HG02759 (cell line): Measurements from ENCODE around the gene KRT38.
"Not testable (repeated sequence)": the region's sequence is repeated elsewhere in the genome, so short reads cannot be mapped to it uniquely, and the experiment has no call there.

Source experiments
- ATAC-seq: cut with Tn5 transposase; IDR thresholded peaks from one replicate; pipeline ENCODE4 v1.9.1; 2021; ENCODE audit warnings: mild to moderate bottlenecking, moderate library complexity; ENCODE audit not compliant: unreplicated experiment

KRT38 gene

DNA sequence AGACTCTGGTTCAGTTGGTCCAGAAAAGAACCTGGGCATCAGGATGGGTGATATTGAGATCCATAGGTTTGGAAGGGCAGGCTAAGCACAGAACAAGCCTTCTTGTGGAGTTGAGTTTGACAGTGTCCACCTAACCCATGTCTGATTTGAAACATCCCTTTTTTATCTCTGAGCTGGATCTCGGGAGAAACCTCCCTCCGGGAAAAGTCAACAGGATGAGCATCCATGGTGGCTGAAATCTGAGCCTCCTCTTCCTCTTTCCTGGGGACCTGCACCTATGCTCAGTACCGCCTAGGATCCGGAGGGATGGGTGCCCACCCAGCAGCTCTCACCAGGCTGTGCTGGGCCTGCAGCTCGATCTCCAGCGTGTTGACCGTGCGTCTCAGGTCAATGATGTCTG, 23.0 kb upstream of the KRT38 start:
- ATAC-seq: no peak

DNA sequence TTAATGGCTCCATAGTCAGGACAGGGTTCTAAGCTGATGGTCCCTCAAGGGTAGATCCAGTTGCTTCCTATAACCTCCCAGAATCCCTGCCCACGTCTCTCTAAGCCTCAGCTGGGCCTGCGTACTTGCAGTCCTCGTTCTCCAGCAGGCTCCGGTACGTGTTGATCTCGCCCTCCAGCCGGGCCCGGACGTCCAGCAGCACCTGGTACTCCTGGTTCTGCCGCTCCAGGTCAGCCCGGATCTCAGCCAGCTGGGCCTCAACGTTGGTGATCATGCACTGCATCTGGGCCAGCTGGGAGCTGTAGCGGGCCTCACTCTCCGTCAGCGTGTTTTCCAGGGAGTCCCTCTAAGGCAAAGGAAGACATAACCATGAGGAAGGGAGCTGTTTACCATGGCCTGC, 21.9 kb upstream of the KRT38 start:
- no peak for ATAC-seq

- no peak for ATAC-seq
Observed at GRCh38 chr17:41457676-41458075, 16.9 kb upstream of the KRT38 start.

DNA sequence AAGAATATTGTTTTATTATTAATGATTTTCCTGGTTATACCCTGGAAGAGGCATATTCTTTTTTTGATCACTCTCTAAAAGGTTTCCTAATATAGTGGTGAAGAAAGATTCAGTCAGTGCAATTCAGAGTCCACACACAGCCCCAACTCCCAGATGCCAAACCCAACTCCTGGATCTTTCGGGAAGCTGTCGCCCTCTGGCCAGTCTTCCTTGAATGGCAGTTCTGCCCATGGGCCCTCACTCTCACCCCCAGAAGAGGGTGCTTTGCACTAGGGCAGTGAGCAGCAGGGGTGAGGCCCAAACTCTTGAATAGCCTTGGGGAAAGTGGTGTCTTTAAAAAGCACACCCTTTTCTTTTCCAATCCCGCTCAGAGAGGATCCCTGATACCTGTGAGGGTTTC, 15.4 kb upstream of the KRT38 start:
- no peak for ATAC-seq

- ATAC-seq: no peak
Observed at GRCh38 chr17:41455236-41455635, 14.5 kb upstream of the KRT38 start.

DNA sequence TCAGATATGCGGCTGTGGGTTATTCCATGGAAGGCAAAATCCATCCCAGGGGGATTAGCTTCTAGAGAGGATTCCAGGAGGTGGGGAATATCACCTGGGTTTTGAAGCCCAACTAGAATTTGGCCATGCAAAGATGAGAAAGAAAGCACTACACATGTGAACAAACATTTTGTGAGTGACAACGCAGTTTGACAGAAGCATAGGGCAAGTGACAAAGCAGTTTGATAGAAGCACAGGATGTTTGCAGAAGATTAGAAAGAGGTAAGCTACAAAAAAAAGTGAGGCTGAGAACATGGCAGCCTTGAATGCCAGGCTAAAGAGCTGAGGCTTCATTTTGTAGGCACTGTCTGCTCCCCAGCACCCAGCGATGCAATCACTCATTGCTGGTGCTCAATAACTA, 12.3 kb upstream of the KRT38 start:
- ATAC-seq: no peak

- ATAC-seq: no peak
Observed at GRCh38 chr17:41452281-41452680, 11.5 kb upstream of the KRT38 start.

DNA sequence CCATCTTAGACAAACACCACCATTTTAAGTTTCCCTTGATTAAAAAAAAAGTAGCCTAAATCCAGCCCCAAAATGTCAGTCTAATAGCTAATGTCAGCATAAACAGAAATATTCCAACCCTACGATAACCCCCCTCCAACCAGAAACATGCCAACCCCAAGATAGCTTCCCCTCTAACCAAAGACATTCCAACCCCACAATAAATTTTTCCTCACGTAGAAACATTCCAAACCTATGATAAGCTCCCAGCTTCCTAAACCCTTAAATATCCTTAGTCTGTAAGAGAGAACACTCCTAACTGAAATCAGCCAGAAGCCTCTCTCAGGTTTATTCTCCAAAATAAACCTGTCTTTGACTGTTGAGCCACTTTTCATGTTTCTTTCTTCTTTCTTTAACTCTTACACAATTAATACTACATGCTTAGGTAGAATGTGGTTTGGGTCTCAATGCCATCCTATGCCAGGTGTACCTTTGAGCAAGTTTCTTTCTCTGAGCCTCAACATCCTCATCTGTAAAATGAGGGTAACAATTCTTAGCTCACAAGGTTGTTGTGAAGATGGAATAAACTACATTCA, 10.5 kb upstream of the KRT38 start:
- ATAC-seq: no peak

GRCh38 chr17:41449008-41449407, 8.2 kb upstream of the KRT38 start:
- no peak for ATAC-seq

GRCh38 chr17:41448506-41448905, 7.7 kb upstream of the KRT38 start:
- ATAC-seq: no peak

GRCh38 chr17:41446806-41447205, 6.0 kb upstream of the KRT38 start:
- no peak for ATAC-seq

DNA sequence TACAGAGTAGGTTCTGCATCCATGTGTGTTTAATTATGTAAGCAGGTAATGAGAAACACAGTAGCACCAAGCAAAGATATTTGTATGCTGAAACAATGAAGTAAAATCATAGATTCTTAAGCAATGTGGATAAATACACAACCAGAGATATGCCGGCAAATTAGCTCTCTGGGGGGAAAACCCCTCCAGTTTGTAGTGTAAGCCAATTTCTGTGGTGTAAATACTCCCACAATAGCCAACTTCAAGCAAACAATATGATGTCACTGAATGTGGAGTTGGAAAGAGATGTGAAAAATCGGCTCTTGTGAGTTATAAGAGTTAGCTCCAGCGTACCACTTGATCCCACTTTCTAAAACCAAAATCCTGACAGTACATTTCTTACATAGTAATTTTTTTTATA, 3.9 kb upstream of the KRT38 start:
- no peak for ATAC-seq

GRCh38 chr17:41444186-41444585, 3.4 kb upstream of the KRT38 start:
- no peak for ATAC-seq

DNA sequence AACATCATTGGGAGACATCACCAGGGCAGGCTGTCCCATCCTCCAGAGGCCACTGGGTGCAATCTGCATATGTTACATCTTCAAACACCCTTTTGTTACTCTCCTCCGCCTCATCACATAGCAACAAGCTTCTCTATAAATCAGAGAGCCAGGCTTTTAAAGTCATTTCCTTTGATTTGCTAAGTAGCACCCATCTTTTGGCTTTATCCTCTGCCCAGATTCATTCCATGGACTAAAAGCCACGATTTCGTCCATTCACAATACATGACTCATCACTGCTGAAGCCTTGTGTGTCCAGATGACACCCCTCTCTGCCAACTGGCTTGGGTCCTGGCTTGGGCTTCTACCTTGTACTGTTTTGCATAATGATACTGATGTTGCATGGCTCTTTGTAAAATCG, 2.0 kb upstream of the KRT38 start:
- no peak for ATAC-seq

DNA sequence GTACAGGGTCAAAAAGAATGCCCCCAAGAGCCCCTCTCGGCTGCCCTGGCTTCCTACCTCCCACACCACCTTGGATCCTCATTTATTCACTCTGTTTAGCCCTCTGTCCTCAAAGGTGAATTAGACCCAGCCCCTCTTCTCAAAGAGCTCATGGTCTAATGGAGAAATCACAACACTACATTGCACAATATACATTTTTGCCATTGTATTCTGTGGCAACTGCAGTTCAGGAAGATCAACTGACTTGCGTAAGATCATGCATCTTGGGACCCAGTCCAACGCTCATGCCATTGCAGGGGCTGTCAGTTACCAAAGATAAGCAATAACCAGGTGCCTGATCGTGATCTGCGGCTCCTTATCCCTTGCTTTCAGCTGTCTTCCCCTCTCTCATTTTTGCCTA, 1.4 kb downstream of the KRT38 start:
- no peak for ATAC-seq

DNA sequence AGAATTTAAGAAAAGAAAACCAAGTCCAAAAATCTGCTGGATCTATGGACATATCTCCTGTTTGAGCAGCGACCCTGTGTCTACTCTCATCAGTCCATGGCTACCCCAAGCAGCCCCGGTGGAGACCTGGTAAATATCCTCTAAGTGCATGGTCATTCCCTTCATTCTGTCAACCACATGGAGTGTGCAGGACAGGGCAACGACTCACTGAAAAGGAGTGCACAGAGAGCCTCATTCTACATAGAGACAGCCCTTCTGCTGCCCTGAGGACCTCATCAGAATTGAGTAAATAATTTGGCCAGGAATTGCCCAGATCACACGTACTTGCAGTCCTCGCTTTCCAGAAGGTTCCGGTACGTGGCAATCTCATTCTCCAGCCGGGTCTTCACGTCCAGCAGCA, 3.0 kb downstream of the KRT38 start:
- no peak for ATAC-seq

DNA sequence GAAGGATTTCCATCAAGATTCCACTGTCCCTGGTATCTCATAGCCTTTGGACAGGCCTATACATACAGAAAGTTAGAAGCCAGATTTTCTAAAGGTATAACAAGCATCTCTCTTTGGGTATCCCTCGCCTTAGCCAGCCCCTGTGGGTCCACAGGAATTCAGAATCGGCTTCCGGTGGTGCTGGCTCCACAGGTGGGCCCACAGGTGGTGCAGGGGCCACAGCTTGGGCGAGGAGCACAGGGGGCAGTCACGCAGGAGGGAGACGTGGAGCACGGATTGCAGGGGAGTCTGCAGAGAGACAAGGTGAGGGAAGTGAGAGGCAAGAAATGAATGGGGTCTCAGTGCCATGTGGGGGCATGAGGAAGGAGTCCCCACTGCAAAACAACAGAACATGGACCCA, 3.5 kb downstream of the KRT38 start:
- no peak for ATAC-seq

- no peak for ATAC-seq
Observed at GRCh38 chr17:41434415-41434814, 6.4 kb downstream of the KRT38 start.

DNA sequence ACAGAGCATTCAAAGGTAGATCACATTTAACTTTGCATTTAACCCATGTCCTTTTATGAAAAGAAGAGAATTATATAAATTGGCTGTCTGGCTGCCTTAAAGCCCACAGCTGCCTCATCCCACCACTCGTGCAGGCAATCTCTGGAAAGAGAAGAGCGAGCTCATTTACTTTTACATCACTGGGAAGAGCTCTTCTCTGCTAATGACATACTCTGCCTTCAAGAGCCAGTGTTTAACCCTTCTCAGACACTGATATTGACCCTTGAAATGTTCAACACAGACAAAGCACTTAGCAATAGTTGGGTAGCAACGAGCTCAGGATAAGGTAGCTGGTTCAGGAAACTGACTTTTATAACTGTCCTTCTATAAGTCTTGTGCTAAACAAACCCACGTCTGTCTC, 6.8 kb downstream of the KRT38 start:
- no peak for ATAC-seq

DNA sequence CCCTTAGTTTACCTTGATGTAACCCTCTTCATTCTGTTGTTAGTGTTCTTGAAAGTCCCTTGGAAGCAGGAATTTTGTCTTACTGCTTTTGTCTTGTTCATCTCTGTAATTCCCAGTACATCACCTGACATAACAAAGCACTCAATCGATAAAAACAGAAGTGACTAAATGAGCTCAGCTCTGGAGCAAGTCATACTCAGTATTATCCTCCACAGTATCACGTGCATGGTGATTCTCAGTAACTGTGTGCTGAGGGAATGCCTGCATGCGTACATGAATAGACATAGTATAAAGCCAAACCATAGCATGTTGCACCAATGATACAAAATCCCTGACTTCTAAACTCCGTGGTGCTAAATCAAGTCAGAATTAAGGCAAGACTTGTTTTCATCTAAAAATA, 7.2 kb downstream of the KRT38 start:
- no peak for ATAC-seq

DNA sequence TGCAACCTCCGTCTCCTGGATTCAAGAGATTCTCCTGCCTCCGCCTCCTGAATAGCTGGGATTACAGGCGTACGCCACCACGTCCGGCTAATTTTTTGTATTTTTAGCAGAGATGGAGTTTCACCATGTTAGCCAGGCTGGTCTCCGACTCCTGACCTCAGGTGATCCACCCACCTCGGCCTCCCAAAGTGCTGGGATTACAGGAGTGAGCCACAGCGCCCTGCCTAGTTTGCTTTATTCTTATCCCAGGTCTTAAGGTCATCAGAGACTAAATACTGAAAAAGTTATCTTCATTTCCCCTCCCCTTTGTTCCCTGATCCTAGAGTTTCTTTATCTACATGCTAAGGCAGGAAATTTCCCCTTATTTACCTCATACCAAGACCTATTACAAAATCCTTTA, 10.4 kb downstream of the KRT38 start:
- not testable (repeated sequence) for ATAC-seq

DNA sequence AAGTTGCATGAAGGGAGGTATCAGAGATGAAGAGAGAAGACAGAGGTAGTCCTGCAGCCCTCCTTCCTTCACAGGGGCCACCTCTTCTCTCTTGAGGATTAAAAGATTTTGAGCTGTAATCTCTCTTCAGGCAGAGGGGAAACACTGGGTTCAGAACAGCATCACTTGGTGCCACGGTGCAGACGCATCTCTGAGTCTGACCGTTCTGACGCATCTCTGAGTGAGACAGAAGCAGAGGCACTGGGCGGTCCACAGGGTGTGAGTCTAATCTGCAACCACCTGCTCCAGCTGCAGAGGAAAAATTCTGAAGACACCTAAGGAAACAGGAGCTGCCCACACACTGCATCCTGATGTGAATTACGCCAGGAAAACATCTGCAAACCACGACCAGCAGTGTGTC, 11.1 kb downstream of the KRT38 start:
- no peak for ATAC-seq

DNA sequence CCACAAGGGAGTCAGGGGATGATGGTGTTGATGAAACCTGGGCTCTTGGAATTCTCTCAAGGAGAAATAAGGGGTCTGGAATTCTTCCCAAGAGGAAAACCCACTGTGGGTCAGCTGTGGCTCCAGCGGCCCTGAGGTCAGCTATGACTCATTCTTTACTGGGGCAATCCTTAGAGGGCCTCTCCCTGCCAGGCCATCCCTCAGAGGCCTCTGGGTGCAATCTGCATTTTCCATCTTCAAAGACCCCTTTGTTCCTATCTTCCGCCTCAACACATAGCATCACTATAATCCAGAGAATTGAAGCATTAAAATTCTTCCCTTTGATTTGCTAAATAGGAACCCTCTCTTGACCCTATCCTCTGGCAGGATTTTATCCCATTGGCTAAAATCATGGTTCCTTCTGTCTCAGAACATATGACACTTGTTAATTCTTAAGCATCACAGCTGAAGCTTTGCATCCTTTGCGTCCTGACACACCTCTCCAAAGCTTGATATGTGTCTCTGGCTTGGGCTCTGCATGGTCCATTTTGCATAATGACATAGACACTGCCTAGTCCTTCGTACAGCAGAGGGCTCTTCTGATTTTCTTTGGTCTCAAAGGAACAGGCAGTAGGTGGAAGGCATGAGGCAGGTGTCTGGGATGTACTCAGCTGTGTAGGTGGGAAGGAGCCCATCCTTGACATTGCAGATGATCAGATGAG, 12.0 kb downstream of the KRT38 start:
- no peak for ATAC-seq
